Islet of Langerhans (tissue), 1 donor: ENCODE data around the gene RRP36.
"Not testable (repeated sequence)": the region's sequence is repeated elsewhere in the genome, so short reads cannot be mapped to it uniquely, and the experiment has no call there.

ENCODE experiments used
- FAIRE-seq: peaks from one replicate; lab custom pipeline; 2011; peaks lifted over from hg19 to GRCh38; lab: Jason Lieb, UNC

Gene RRP36

DNA sequence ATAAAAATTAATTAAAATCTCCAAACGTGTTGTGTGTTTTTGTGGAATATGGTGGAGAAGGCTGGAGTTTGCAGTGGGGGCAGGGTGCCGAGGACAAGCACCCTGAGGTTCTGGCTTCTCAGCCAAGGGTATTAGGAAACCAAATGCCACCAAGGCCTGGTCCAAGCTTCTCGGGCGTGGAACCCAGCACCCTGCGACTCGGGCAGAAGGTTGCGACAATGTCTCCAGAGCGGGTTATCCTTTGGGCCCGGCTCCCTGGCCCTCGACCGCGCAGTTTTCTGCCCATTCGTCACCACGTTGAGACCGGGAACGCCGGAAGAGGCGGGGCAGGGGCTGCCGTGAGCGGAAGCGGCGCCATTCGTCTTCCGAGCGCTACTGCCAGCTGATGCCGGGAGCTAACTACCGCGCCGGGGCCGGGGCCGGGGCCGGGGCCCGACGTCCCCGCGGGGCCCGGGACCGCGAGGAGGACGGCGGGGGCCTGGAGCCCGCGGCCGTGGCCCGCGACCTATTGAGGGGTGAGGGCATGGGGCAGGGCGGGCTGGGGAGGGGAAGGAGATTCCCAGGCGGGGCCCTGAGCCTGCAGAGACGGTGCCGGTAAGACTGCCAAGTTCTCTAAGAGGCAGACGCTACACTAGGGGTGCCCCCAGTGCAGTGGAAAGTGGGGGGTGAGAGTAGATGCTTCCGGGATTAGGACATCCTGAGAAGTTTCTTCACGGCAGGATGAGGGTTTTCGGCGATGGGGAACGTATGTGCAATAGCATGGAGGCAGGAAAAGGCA, at the start of gene RRP36:
TSS of gene RRP36 (plus strand) at position 354 of the 778 bp plus-strand sequence. CDS start at position 386, 32 bp downstream.
- FAIRE-seq, result no peak

DNA sequence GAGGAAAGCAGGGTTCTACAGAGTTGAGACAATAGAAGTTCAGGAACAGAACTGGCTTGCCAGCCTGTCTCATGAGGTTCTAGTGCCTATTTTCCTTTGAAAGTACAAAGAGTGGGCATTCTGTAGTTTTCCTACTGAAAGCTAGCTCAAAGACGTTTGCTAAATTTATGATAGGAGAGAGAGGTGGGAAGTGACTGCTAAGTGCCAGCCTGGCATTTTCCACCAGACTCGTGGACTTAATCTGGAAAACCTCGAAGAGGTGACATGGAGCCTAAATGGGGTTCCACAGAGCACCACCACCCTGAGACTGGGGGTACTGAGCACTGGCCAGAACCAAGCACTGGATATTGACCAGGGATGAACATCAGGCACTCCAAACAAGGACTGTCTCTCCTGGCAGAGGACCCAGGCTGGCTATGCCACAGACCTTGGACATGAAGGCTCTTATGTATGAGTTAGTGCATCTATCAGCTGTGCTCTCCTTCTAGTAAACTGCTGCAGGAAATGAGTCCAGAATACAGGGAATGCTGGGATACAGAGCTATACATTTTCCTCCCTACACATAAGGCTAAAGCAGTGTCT, 49.6 kb upstream of the RRP36 start:
- no peak for FAIRE-seq

DNA sequence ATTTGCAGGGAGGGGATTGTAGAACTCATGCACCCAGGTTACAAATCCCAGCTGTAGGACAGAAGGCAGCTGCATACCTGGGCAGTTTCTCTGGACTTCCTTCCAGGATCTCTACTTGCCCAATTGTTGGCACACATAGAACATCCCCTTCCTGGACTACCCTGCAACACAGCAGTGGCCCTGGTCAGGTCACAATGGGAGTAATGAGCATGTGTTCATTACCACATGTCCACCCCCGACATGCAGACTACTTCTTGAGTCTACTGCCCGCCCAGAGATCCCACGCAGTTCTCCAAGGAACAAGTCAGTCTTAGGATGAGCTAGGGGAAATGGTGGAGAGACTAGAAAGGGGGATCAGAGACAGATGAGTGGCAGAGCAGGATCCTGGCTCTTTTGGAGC, 47.5 kb upstream of the RRP36 start:
- no peak for FAIRE-seq

DNA sequence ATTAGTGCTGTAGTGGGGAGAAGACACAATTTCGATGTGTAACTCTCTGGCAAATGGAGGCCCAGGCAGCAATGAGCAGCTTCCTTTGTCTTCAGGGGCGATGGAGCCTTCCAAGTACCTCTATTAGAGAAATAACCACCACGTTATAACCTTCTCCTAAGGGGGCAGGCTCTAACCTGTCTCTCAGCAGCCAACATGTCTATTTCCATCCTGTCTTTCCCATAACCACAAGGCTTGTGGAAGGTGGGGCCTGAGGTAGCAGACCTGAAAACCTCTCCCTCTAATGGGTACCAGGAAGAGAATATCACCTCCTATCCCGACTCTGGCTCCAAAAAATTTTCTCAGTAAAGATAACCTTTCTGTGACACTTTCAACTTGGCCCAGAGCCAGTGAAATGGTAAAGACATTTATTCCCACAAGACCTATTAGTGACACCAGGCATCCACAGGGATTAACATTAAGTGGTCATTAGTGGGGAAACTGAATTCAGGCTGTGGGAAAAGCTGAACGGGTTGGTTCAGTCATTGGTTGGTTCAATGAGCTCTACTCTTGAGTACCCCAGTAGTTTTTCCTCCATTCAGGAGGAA, 46.4 kb upstream of the RRP36 start:
- FAIRE-seq, result no peak

GRCh38 chr6:42978487-42978838, 43.0 kb upstream of the RRP36 start:
- FAIRE-seq, result no peak

DNA sequence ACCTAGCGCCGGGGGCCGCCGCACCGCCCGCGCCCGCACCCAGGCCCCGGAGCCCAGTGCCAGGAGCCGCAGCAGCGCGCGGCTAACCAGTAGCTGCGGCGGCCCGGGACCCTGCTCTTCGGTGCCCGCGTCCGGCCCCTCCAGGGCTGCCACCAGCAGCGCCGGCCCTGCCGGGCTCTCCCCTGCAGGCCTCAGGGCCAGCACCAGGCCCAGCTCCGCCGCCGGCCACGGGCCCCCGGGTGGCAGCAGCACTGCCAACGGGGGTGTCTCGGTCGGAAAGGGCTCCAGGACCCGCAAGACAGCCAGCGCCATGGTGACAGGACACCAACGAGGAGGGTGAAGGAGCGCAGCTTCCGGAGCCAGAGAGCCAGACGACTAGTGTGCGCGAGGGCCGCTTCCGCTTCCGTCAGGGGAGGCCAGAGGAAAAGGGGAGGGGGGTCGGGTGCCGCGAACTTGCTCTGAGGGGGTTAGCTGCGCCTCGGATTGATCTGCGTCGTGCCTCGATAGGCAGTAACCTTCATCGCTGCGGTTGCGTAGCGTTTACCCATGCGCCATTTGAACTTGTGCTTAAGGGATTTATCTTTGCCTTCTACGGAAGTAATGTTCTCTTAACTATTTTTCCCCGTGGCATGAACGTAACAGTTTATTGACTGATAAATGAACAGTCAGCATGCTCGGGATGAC, 42.4 kb upstream of the RRP36 start, which contains the start of gene PEX6:
TSS of gene PEX6 (minus strand) at position 343 of the 684 bp plus-strand sequence. CDS start at position 312, 31 bp downstream.
- FAIRE-seq, result no peak

DNA sequence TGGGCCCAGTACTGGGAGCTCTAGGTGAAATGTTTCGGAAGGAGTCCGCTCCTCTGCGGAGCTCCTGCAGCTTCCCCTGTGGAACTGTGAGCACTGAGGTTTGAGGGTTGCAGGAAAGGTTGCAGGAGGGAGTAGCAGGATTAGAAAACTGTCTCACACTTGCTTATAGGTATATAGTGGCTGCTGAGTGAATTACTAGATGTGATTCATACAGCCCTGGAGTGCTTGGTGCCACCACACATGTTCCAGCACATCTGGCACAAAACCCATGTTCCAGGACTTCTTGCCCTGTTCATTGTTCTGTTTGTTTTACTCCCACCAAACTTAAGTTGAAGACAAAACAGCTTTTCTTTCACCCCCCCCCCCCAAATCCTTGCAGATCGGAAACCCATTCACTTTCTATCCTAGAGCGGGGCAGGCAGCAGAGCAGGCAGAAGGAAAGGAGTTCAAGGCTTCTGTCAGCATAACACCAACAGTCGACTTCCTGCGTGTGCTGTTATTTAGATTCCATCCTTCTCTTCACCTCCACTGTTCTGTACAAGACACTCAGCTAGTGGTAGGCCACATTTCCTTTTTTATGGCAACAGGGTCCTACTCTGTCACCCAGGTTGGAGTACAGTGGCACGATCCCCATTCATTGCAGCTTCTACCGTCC, 41.8 kb upstream of the RRP36 start:
- no peak for FAIRE-seq

DNA sequence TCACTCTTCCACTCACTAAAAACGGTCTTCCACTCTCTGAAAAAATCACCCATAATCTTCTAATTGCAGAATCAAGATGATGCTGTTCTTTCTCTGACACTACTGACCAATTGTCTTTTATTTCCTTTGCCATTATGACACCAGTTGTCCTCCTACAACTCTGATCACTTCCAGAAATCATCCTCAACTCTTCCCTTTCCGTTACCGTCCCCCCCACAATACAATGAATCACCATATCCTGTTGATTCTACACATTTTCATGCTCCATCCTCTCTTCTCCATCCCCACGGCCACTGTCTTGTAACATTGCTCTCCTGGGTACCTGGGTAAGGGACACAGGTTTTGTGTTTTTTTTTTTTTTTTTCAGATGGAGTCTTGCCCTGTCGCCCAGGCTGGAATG, 39.6 kb upstream of the RRP36 start:
- FAIRE-seq, result no peak

GRCh38 chr6:42984001-42984923, 37.2 kb upstream of the RRP36 start, which contains the start of gene PPP2R5D:
TSS of gene PPP2R5D (plus strand) at chr6:42984570. CDS start at chr6:42984678, 108 bp downstream.
- peak; percentile 83 for FAIRE-seq

DNA sequence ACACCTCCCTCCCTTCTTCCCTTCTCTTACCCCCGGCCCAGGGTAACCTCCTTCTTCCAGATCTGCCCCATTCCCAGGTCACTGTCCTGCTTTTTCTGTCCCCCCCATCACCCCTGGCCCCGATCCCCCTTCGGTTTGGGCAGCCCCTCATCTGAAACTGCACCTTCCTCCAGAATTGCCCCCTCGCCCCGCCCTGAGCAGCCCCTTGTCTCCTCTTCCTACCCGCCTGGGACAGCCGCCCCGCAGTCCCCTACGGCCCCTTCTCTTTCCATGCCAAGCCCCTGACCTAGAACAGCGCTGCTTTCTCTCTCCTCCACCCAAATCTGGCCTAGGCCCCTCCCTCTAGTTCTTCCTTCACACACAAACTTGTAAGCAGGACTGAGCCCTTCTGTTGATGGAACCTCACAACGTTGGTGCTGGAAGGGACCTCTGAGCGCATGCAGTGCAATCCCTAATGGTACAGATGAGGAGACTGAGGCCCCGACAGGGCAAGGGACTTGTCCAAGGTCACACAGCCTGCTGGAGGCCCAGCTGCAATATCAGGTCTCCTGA, 36.4 kb upstream of the RRP36 start:
- FAIRE-seq, result no peak

DNA sequence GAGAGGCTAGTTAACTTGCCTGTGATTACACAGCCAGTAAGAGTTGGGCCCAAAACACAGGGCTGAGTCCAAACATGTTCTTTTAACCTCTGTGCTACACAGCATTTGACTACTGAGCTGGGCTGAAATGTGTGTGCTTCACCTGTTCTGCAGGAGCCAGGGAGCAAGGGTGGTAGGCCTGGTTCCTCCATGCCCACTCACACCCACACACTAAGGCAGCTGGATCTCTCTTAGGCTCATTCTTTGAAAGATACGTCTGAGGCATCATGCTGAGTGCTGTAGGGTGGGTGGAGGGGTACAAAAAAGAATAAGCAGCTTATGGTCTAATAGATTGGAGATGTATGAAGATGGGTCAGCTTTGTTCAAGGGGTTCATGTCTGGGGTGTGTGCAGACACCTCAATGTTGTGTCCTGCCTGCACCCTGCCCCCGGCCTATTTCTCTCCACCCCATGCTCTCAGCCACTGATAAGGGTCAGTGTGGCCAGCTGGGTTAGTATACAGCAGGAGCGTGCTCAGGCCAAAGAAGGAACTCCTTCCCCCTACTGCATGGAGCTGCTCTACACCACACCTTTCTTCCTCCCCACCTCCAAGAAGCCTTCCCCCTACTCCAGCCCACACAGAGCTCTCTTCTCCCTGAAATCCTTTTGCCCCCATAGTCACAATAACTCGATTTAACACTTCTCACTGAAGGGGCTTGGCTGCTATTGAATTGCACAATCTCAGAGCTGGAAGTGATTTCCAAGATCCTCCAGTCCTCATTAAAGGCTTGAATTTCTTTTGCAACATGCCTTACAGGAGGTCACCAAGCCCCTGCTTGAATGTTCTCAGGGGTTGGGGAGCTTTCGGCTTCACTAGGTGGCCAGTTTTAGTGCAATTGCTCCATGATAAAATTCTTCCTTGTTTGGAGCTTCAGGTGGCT, 33.6 kb upstream of the RRP36 start:
- FAIRE-seq, result no peak

- no peak for FAIRE-seq
Measured at GRCh38 chr6:42988486-42989020, 32.9 kb upstream of the RRP36 start.

DNA sequence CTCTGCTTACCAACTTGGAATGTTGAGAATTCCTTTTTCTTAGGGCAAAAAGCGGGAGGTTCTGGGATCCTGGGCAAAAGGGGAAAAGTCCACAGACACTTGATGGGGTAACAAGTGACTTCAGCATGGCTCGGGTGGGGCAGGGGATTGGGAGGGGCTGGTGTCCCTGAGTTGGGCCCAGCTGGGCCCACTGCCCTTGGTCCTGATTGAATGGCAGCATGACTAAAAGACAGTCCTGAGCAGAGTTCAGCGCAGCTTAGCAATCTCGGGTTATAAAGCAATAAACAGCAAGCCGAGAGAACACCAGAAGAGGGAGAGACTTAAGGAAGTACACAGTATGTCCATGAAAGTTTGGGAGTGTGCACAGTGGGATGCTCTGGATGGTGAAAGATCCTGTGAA, 31.5 kb upstream of the RRP36 start:
- no peak for FAIRE-seq

DNA sequence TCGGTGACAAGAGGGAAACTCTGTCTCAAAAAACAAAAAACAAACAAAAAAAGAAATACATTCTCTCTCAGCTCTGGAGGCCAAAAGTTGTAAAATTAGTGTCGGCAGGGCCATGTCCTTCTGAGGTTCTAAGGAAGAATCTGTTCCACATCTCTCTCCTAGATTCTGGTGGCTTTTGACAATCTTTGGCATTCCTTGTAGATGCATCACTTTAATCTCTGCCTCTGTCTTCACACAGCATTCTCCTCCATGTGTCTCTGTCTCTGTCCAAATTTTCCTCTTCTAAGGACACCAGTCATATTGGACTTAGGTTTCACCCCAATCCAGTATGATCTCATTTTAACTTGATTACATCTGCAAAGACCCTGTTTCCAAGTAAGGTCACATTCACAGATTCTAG, 28.0 kb upstream of the RRP36 start:
- FAIRE-seq, result no peak

GRCh38 chr6:42996513-42996912, 24.9 kb upstream of the RRP36 start:
- no peak for FAIRE-seq

- FAIRE-seq, result not testable (repeated sequence)
Measured at GRCh38 chr6:42998205-42998604, 23.2 kb upstream of the RRP36 start.

DNA sequence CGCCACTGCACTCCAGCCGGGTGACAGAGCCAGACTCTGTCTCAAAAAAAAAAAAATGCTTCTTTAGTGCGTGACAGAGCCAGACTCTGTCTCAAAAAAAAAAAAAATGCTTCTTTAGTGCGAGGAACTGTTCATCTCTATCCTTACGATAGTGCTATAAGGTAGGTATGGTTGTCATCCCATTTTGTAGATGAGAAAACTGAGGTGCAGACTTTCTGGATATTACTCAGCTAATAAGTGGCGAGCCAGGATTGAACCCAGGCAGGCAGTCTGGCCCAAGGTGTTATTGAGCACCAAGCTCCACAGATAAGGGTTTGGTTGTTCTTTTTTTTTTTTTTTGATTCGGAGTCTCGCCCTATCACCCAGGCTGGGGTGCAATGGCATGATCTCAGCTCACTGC, 19.6 kb upstream of the RRP36 start:
- FAIRE-seq, result no peak

DNA sequence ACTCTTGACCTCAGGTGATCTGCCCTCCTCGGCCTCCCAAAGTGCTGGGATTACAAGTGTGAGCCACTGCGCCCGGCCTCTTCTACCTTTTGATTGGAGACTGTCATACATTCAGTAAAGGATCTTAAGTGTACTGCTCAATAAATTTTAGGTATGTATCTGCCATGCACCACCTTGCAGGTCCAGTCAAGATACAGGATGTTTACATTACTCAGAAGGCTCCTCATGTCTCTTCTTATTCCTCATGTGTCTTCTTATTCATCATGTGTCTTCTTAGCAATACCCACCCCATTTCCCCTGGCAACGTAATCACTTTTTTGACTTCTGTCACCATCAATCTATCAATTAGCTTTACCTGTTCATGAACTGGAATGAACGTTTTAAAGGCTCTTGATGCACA, 15.6 kb upstream of the RRP36 start:
- no peak for FAIRE-seq

- no peak for FAIRE-seq
Measured at GRCh38 chr6:43006251-43006650, 15.2 kb upstream of the RRP36 start.

- no peak for FAIRE-seq
Measured at GRCh38 chr6:43007126-43007525, 14.3 kb upstream of the RRP36 start.
